ENCODE results near the gene DNMT3A.

The DNMT3A gene

DNA sequence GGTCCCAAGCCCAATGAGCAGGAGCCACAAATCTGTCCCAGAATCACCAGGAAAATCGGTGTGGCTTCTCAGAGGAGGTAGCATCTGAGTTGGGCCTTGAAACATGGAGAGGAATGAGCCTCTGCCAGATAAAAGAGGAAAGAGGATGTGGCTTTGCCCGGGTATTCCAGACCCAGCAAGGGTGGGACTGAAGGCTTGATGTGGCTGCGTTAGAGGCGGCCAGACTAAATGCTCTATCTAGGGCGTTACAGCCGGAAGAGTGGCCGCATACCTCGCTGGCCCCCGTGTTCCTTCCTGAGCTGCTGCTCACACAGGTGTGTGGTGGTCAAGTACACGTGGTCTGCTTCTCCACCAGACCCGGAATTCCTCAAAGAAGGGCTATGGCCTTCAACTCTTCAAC is 139.4 kb downstream of the DNMT3A start:
- no peak for DNase-seq (ENCODE audit: low read depth)

DNA sequence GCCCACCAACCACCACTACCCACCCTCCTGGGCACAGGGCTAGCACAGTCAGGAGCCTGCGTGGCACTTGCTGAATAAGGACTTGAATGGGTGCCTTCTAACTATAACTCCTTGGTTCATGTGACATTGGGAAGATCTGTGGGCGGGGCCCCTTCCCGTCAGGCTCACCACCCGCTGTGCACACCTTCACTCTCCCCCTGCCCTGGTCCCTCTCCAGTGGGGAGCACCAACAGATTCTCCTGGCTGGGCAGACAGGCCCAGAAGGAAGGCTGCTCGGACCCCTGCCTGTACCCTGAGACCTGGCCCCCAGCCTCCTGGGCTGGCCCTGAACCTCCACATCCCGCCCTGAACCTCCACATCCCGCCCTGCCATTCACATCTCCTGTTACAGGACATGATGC is 139.9 kb downstream of the DNMT3A start:
- no peak for DNase-seq (ENCODE audit: low read depth)

DNA sequence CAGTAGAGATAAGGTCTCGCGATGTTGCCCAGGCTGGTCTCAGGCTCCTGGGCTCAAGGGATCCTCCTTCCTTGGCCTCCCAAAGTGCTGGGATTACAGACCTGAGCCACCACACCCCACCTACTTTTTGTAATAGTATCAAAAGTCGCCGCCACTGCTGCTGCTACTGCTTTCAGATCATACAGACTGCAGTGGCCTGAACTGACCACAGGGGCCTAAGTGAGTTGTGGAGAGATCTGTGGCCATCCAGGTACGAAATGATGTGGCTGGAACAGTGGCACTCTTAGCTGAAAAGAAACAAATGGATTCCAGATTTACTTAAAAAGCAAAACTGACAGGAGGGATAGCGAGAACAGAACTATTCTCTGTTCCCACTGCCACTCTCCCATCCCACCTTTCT is 140.5 kb downstream of the DNMT3A start:
- DNase-seq (ENCODE audit: low read depth), result no peak

DNA sequence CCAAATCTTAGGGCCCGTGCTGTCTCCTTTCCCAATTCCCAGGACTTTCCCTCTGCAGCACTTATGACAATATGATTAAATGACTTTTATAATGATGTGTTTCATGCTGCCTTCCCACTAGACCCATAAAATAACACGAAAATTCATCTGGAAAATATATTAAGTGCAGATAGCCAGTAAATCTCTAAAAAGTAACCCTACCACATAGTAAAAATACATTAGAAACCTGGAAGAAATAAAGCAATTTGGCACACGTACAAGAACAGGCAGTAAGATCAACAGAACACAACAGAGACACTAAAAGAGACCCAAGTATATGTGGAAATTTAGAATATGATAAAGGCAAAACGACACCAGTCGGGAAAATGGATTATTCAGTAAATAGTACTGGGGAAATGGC is 143.1 kb downstream of the DNMT3A start:
- DNase-seq (ENCODE audit: low read depth), result no peak

DNA sequence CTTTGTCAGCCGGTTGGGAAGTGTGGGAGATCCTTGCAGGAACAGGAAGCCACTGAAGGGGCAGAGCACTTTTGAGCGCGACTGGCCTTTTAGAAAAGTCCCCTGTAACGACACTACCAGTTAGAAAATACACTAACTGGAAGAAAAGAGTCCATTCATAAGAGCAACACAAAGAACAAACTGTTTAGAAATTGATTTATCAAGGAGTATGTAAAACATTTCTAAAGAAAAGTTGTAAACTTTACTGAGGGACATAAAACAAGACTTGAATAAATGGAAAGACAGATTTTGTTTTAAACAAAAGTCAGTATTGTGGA is 143.6 kb downstream of the DNMT3A start:
- no peak for DNase-seq (ENCODE audit: low read depth)

DNA sequence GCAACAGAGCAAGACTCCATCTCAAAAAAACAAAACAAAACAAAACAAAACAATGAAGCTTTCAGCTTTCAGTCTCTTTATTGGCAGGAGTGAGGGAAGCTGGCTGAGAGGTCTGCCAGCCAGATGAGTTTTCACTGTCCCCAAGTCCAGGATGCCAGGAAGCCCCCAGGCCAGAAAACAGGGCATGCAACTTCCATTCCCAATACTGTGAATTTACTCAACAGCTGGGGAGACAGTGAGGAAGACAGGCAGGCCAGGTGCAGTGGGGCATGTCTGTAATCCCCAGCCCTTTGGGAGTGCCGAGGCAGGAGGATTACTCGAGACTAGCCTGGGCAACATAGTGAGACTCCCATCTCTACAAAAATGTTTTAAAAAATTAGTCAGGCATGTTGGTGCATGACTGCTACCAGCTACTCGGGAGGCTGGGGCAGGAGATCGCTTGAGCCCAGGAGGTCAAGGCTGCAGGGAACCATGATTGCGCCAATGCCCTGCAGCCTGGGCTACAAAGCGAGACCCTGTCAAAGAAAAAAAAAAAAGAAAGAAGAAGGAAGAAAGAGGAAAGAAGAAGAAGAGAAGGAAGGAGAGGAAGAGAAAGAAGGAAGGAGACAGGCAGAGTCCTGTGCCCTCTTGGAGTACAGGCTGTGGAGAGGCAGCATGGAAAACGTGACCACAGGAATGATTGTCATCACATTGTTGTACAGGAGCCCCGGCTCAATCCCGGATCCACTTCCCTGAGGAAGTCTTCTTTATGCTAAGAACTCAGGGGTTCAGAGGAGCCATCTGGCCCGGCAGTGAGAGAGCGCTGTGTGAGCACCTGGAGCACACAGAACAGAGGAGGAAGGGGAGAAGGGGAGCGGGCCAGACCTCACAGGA is 144.2 kb downstream of the DNMT3A start:
- no peak for DNase-seq (ENCODE audit: low read depth)

DNA sequence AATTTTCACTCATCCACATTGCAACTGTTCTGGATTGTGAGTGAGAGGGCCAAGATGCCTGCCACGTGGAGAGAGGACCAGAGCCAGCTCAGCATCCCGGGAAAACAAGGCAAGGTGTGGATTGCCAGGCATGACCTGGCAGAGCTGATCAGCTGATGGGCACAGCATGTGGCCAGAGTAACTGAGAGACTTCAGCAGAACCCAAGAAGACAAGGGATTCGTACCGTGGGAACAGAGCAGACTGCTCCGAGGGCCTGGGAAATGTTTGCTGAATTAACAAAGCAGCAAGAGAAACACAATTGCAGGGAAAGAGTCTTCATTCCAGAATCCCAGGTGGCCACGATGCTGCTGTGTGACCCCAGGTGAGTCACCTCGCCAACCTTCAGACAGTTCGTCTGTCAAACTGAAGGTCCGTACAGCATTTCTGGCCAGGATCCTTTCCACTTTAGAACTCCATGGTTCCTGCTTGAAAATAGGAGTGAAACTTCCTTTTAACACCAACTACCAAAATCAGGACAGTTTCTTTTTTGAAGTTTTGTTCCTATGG is 147.1 kb downstream of the DNMT3A start:
- DNase-seq (ENCODE audit: low read depth), result no peak

DNA sequence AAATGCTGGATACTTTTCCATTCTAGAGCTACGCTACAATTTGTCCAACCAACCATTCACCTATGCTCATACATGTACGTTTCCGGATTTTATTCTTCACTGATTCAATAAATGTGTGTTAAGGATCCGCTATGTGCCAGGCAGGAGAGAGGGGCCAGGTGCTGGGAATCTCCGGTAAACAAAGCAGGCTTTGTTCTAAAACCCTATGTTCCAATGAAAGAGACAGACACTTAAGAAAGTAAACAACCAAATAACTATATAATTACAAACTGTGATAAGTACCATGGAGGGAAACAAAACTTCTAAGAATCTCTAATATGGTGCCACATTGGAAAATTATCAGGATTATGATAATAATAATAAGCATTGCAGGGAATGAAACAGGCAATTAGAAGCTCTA is 151.2 kb downstream of the DNMT3A start:
- no peak for DNase-seq (ENCODE audit: low read depth)

DNA sequence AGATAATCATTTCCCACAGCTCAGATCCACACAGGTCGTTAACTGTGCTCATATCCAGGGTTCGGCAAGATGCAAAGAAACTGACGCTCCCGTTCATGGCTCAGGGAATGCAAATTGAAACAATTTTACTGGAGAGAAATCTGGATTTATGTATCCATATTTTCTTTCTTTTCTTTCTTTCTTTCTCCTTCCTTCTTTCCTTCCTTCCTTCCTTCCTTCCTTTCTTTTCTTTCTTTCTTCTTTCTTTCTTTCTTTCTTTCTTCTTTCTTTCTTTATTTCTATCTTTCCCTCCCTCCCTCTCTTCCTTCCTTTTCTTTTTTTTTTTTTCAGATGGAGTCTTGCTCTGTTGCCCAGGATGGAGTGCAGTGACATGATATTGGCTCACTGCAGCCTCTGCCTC is 153.3 kb downstream of the DNMT3A start:
- no peak for DNase-seq (ENCODE audit: low read depth)

DNA sequence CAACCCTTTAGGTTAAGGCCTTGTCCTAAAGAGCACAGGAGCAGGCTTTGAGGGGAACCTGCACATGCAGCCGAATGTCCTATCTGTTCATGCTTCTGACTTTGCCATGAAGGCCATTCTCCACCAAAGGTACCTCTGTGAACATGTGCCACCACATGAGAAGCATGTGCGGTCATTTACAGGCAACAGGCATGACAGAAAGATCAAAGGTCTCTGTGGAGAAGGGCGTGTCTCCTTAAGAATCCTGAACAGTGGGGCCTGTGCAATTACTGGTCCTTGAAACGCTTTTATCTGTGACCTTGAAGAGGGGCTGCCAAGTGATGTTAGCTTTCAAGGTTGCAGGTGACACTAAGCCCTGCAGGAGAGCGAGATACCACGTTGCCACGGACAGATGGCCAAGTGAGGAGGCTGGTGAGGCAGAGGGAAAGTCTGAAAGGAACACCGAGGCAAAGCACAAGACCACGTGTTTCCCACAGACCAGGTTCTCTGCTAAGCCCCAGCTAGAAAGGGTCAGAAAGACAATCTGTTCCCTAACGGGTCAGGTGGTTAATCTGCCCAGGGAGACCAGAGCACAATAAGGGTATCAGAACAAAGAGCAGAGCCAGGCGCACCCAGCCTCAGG is 153.9 kb downstream of the DNMT3A start:
- DNase-seq (ENCODE audit: low read depth), result no peak

DNA sequence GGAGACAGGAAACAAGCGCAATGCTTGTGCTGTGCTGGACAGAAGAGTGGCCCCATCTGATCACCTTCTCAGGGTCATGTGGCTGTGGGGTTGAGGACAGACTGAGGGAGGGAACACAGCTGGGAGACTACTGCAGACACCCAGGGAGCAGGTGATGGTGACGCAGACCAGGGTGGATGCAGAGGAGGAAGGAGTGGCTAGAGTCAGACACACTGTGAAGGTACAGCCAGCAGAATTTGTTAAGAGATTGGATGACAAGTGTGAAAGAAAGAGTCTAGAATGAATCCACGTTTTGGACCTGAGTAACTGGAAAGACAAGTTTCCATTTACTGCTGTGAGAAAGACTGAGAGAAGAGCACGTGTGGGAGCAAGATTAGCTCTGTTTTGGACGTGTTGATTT is 157.5 kb downstream of the DNMT3A start:
- no peak for DNase-seq (ENCODE audit: low read depth)

DNA sequence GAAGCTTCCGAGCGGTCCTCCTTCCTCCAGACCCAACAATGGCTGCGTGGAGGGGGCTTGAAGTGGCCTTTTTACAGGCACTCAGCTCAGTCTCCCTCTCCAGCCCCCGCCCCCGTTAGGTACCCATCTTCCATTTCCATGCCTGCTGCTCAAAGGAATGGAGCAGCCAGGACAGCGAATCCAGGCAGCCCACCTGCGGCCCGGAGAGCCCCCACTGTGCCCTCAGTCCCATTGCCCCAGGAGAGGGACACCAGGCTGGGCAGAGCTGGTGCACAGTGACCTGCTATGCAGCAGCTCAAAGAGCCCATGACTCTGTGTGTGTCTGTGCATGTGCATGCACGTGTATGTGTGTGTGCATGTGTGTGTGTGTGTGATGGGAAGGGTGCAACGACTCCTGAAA is 162.7 kb downstream of the DNMT3A start:
- DNase-seq (ENCODE audit: low read depth), result no peak
